Spleen (tissue), 7 donors: Measurements from ENCODE around the gene ANTXR2.

Source experiments
- CTCF ChIP-seq, 11 experiments: fragments of 200-600 bp in 7 of 11; fragments of 450-650 bp in 4 of 11; sonication (generic) in 4 of 11; IDR thresholded peaks in 8 of 11; conservative IDR thresholded peaks in 3 of 11; 1 replicate in 7 of 11; 2 replicates in 4 of 11; pipeline versions ENCODE4 v1.4.0 to v1.8.0; 2016 to 2021; ENCODE audit warnings: antibody characterized with exemption in 11 of 11, inconsistent platforms in 4 of 11, mild to moderate bottlenecking in 1 of 11
- POLR2A ChIP-seq, 3 donors: fragments of 450-650 bp; IDR thresholded peaks; one replicate each; pipeline ENCODE4 v1.5.1; 2017; ENCODE audit warnings: antibody characterized with exemption in 3 of 3, mild to moderate bottlenecking in 1 of 3
- donor health status: DM: no; HTN: no; CAD: no; lungs with moderate emphysema.
- donor health status: DM: no; HTN: no; CAD: no.
- donor health status: DM: no; HTN: no; CAD: no.

GRCh38 chr4:80017125-80017854, 55.7 kb downstream of the ANTXR2 start:
- no peak for TF ChIP-seq CTCF (IDR thresholded peaks at IDR 0.05 in 8 of 11, conservative IDR thresholded peaks at IDR 0.05 in 3 of 11)
- no peak for TF ChIP-seq POLR2A (IDR thresholded peaks at IDR 0.05)
